HG03066 (cell line): ENCODE data around the gene STK32C.

Source experiments
- ATAC-seq: cut with Tn5 transposase; IDR thresholded peaks from one replicate; pipeline ENCODE4 v1.9.1; 2021; ENCODE audit warnings: low read depth; ENCODE audit not compliant: unreplicated experiment

STK32C gene

GRCh38 chr10:132251928-132252327, 55.8 kb downstream of the STK32C start:
- no peak for ATAC-seq

GRCh38 chr10:132250481-132251475, 57.0 kb downstream of the STK32C start:
- no peak for ATAC-seq

GRCh38 chr10:132249824-132250375, 57.9 kb downstream of the STK32C start:
- no peak for ATAC-seq

GRCh38 chr10:132249226-132249724, 58.5 kb downstream of the STK32C start:
- no peak for ATAC-seq

- ATAC-seq = no peak
Measured at GRCh38 chr10:132248455-132249225, 59.1 kb downstream of the STK32C start.

- no peak for ATAC-seq
Measured at GRCh38 chr10:132247943-132248342, 59.8 kb downstream of the STK32C start.

- no peak for ATAC-seq
Measured at GRCh38 chr10:132246296-132246695, 61.5 kb downstream of the STK32C start.

GRCh38 chr10:132245056-132245455, 62.7 kb downstream of the STK32C start:
- ATAC-seq = no peak

GRCh38 chr10:132243626-132244025, 64.1 kb downstream of the STK32C start:
- ATAC-seq = no peak

GRCh38 chr10:132243141-132243540, 64.6 kb downstream of the STK32C start:
- no peak for ATAC-seq

GRCh38 chr10:132242103-132242840, 65.5 kb downstream of the STK32C start:
- ATAC-seq = no peak

- ATAC-seq = no peak
Measured at GRCh38 chr10:132241496-132241895, 66.3 kb downstream of the STK32C start.

GRCh38 chr10:132241086-132241485, 66.7 kb downstream of the STK32C start:
- ATAC-seq = no peak

- ATAC-seq = no peak
Measured at GRCh38 chr10:132240581-132240980, 67.2 kb downstream of the STK32C start.

GRCh38 chr10:132240156-132240555, 67.6 kb downstream of the STK32C start:
- ATAC-seq = no peak

GRCh38 chr10:132239126-132240031, 68.4 kb downstream of the STK32C start:
- ATAC-seq = no peak

- ATAC-seq = no peak
Measured at GRCh38 chr10:132238371-132239125, 69.2 kb downstream of the STK32C start.

GRCh38 chr10:132237871-132238270, 69.9 kb downstream of the STK32C start:
- ATAC-seq = no peak

GRCh38 chr10:132237396-132237795, 70.4 kb downstream of the STK32C start:
- no peak for ATAC-seq
